Kidney epithelial cell (primary cell): ENCODE data around the gene MEGF6. TPM values are rescaled to one million over a fixed set of nuclear protein-coding genes. Genes with fewer than 3 reads are reported as not detected.

ENCODE experiments used
- DNase-seq: peaks from one replicate; pipeline ENCODE4 v3.0.0-alpha.2; 2010; ENCODE audit warnings: low read depth
- H3K27me3 ChIP-seq: 2 replicates; pipeline ENCODE4 v1.6.0; 2011; ENCODE audit warnings: low read length; ENCODE audit not compliant: control insufficient read depth, insufficient read depth
- H3K36me3 ChIP-seq: 2 replicates; pipeline ENCODE4 v1.5.1; 2011; ENCODE audit warnings: low read length; ENCODE audit not compliant: control insufficient read depth, insufficient read depth
- H3K4me3 ChIP-seq: 2 replicates; pipeline ENCODE4 v1.5.1; 2011; ENCODE audit warnings: low read depth, mild to moderate bottlenecking, control low read depth, low read length
- CTCF ChIP-seq: IDR thresholded peaks from 2 replicates; pipeline ENCODE4 v1.5.1; 2011; ENCODE audit warnings: mild to moderate bottlenecking, moderate library complexity, low read length, control low read depth, inconsistent platforms; ENCODE audit not compliant: insufficient read depth, poor library complexity, severe bottlenecking
- total RNA-seq: library from RNA; depleted of rRNA; stranded (reverse); fragments of >200 nt; gene quantifications from 2 replicates; pipeline ENCODE4 v1.2.3, GENCODE V29; 2015

MEGF6 gene
- total RNA-seq, 1 donor from 2014 or later, result 13.1 TPM

- Histone ChIP-seq H3K4me3 (no peak overlapping the region), H3K27me3 (peaks cover 35% of the 10 kb centered on the region), H3K36me3 (no peaks in the 10 kb centered on the region)
- no peak for DNase-seq
- TF ChIP-seq CTCF, result no peak
Observed at GRCh38 chr1:3606779-3607702, 4.3 kb downstream of the MEGF6 start.

- H3K4me3 ChIP-seq, result no peak overlapping the region
- H3K36me3 ChIP-seq, result no peaks in the 10 kb centered on the region
- peaks cover 18% of the 10 kb centered on the region for H3K27me3 ChIP-seq
- TF ChIP-seq CTCF, result no peak
- no peak for DNase-seq
Observed at GRCh38 chr1:3604997-3605823, 6.1 kb downstream of the MEGF6 start.

- Histone ChIP-seq H3K4me3 (no peak overlapping the region), H3K36me3 (no peaks in the 10 kb centered on the region), H3K27me3 (peaks cover 12% of the 10 kb centered on the region)
- no peak for DNase-seq
- TF ChIP-seq CTCF, result no peak
Observed at GRCh38 chr1:3604468-3604974, 6.8 kb downstream of the MEGF6 start.

GRCh38 chr1:3603571-3604467 lies 7.5 kb downstream of the MEGF6 start:
- DNase-seq, result no peak
- peaks cover 5% of the 10 kb centered on the region for H3K27me3 ChIP-seq
- no peak for TF ChIP-seq CTCF
- no peaks in the 10 kb centered on the region for H3K36me3 ChIP-seq
- no peak overlapping the region for H3K4me3 ChIP-seq

GRCh38 chr1:3603156-3603555 lies 8.2 kb downstream of the MEGF6 start:
- Histone ChIP-seq H3K27me3 (peaks cover 8% of the 10 kb centered on the region), H3K36me3 (no peaks in the 10 kb centered on the region), H3K4me3 (no peak overlapping the region)
- no peak for TF ChIP-seq CTCF
- DNase-seq, result no peak
